GM19238 (cell line): ENCODE results near the gene ARMH2.
"Not testable (repeated sequence)": the region's sequence is repeated elsewhere in the genome, so short reads cannot be mapped to it uniquely, and the experiment has no call there.

ENCODE experiments used
- DNase-seq: peaks from one replicate; pipeline ENCODE4 v3.0.0; 2011; ENCODE audit warnings: low spot score; ENCODE audit not compliant: insufficient read length

ARMH2 gene

DNA sequence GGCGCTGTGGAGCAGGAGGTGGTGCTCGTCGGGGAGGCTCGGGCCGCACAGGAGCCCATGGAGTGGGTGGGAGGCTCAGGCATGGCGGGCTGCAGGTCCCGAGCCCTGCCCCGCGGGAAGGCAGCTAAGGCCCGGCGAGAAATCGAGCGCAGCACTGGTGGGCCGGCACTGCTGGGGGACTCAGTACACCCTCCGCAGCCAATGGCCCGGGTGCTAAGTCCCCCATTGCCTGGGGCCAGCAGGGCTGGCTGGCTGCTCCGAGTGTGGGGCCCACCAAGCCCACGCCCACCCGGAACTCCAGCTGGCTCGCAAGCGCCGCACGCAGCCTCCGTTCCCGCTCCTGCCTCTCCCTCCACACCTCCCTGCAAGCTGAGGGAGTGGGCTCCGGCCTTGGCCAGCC, 32.7 kb downstream of the ARMH2 start:
- not testable (repeated sequence) for DNase-seq

DNA sequence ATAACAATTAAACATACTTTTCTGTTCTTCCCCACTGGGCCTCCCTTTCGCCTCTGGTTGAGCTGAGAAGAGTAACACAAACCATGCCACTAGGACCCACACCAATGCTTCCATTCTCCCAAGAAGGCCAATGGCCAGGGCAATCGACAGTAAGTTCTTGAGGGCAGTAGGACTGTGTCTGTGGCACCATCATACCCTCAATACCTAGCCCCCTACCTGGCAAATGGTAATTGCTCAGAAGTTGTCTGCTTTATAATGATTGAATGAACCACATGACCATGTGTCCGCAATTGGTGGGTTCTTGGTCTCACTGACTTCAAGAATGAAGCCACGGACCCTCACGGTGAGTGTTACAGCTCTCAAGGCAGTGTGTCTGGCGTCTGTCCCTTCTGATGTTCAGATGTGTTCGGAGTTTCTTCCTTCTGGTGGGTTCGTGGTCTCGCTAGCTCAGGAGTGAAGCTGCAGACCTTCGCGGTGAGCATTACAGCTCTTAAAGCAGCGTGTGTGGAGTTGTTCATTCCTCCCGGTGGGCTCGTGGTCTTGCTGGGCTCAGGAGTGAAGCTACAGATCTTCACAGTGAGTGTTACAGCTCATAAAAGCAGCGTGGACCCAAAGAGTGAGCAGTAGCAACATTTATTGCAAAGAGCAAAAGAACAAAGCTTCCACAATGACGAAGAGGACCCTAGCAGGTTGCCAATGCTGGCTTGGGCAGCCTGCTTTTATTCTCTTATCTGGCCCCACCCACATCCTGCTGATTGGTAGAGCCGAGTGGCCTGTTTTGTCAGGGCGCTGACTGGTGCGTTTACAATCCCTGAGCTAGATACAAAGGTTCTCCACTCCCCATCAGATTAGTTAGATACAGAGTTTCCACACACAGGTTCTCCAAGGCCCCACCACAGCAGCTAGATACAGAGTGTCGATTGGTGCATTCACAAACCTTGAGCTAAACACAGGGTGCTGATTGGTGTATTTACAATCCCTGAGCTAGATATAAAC, 33.6 kb downstream of the ARMH2 start:
- not testable (repeated sequence) for DNase-seq

DNA sequence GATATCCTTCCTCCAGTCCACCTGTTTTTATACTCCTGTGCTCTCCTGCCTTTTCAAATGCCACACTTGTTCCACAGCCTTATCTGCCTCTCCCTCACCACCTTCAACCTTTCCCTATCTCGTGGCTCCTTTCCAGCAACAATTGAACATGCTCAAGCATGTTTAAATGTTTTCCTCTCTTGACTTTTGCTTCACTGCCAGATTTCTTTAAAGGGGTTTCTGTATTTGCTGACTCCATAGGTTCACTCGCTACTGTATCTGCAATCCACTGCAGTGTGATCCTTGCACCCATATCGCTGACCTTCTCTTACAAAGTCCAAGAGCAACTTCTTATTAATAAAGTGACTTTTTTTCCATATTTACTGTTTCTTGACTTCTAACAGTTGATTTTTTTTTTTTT, 35.1 kb downstream of the ARMH2 start:
- DNase-seq: no peak

DNA sequence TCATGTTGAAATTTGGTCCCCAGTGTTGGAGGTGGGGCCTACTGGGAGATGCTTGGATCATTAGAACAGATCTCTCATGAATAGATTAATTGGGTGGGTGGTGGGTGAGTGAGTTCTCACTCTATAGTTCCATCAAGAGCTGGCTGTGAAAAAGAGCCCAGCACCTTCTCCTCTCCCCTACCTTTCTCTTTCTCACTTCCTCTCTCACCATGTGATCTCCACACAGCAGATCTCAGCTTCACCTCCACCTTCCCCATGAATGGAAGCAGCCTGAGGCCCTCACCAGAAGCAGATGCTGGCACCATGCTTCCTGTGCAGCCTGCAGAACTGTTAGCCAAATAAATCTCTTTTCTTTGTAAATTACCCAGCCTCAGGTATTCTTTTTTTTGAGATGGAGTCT, 36.9 kb downstream of the ARMH2 start:
- DNase-seq: no peak

DNA sequence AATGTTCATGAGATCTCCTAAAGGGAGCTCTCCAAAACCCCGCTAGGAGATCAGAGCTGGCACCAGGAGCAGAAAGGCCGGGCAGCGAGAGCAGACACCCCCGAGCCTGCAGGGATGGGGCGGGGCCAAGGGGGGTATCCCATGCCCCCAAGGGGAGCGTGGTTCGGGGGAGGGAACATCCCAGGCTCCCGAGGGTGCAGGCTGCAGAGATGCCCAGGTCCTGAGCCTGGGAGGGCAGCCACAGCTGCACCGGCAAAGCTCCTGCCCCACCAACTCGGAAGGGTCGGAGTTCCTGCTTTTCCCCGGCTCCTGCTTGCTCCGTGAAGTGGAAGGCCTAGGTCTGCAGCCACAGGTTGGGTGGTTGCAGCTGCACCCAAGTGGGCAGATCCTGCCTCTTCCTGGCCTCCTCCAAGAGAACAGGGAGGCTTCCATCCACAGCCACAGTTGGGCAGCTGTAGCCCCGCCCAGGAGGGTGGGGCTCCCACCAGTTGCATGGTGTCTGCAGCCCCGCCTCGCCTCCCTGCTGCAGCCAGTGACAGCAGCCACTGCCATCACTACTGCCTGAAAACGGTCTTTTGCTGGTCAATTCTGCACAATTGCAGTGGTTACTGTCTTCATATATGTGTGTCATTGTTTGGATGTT, 37.4 kb downstream of the ARMH2 start:
- no peak for DNase-seq

DNA sequence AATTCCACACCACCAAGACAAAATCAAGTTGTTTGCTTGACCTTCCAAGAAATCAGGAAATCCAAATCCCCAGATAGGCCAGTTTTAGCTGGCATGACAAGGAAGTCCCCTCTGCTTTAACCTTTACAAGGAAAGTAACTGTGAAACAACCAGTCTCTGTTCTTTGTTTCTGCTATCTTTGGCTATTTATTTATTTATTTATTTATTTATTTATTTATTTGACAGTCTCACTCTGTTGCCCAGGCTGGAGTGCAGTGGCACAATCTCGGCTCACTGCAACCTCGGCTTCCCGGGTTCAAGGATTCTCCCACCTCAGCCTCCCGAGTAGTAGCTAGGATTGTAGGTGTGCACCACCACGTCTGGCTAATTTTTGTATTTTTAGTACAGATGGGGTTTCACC, 38.5 kb downstream of the ARMH2 start:
- DNase-seq: no peak

DNA sequence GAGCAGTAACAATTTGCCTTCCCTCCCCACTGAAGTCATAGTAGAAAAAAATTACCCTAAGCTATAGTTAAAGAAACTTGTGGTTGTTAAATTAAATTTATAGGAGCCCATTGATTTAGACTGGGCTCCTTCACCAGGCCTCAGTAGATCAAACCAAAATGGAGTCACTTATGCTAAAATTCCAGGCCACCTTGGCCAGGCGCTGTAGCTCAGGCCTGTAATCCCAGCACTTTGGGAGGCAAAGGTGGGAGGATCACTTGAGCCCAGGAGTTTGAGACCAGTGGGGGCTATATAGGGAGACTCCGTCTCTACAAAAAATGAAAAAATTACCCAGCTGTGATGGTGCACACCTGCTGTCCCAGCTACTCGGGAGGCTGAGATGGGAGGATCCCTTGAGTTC, 39.0 kb downstream of the ARMH2 start:
- DNase-seq: no peak

DNA sequence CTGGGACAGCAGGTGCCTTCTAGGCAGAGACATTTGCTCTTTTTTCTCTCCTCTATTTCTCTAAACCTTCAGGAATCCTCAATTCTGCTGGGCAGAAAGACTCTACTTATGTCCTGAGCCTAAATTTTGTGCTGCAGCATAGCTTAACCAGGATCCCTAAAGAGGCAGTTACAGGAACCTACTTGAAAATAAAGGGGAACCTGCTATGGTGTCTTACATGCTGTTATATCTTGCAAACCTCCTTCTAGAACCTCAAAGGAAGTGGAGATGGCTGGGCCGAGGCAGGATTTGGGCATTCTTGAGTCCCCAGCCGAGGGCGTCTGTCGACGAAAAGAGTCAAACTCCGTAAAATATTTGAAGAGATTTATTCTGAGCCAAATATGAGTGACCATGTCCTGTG, 41.1 kb downstream of the ARMH2 start:
- no peak for DNase-seq

DNA sequence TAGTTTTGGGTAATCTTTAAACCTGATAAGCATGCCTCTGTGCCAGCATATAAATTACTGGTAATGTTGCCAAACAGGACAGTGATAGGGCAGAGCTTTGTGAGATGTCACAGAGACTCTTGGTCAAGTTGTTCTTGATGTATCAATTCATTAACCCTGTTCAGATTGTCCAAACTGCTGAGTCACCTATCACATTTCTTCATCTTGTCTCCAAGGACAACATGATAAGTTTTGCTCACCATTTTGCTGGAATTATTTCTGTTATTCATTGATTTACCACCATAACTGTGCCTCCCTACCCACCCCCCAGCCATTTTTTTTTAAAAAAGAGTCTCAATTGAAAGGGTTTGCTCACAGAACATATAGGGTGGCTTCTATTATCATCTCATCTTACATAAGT, 43.4 kb downstream of the ARMH2 start:
- no peak for DNase-seq

DNA sequence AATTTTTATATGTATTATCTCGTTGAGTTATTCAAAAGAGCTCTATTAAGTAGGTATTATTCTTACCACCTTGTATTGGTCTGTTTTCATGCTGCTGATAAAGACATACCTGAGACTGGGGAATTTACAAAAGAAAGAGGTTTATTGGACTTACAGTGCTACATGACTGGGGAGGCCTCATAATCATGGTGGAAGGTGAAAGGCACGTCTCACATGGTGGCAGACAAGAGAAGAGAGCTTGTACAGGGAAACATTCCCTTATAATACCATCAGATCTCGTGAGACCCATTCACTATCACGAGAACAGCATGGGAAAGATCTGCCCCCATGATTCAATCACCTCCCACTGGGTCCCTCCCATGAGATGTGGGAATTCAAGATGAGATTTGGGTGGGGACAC, 44.3 kb downstream of the ARMH2 start:
- DNase-seq: not testable (repeated sequence)

DNA sequence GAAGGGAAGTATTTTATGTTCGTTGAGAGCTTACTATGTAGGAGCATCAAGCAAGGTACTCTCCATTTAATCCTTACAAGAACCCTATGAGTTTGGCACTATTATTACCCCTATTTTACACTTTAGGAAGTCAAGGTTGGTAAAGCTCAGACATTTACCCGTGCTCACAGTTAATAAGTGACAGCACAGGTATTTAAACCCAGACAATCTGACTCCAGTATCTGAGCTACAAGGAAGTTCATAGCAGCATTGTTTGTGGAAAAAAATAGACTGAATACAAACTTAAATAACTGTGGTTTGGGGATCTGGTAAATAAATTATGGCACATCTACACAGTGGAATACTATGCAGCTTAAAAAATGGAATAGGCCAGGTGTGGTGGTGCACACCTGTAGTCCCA, 45.2 kb downstream of the ARMH2 start:
- DNase-seq: no peak

DNA sequence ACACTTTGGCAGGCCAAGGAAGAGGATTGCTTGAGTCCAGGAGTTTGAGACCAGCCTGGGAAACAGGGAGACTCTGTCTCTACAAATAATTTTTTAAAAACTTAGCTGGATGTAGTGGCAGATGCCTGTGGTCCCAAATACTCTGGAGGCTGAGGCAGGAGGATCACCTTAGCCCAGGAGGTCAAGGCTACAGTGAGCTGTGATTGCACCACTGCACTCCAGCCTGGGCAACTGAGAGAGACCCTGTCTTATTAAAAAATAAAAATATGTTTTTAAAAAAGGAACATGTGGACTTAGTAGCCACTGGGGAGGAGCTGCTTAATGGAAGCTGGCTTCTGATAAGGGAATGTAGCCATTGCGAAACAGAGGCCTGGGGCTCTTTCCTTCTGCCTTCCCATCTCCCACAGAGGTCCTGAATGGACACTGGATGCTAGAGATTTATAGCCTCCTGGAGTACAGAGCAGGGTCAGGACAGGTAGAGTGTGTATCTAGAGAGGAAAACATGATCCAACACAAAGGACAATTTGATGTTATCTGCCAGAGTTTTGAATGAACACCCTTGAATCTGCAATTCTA, 45.7 kb downstream of the ARMH2 start:
- DNase-seq: no peak

DNA sequence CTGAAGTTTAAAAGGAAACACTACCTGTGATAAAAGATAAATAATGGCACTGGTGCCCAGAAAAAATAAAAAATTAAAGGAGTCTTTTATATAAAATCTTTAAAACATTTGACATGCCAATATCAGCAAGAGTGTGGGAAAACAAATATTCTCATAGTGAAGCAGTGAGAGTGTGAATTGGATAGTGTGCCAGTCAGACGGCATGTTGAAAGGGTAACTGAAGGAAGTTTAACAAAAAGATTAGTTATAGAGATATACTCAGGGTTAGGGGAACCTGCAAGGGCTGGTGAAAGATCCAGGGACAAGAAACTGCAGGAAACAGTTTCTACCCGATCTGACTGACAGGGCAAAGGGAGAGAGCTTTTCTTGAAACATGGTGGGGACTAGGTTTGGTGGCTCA, 46.2 kb downstream of the ARMH2 start:
- no peak for DNase-seq

DNA sequence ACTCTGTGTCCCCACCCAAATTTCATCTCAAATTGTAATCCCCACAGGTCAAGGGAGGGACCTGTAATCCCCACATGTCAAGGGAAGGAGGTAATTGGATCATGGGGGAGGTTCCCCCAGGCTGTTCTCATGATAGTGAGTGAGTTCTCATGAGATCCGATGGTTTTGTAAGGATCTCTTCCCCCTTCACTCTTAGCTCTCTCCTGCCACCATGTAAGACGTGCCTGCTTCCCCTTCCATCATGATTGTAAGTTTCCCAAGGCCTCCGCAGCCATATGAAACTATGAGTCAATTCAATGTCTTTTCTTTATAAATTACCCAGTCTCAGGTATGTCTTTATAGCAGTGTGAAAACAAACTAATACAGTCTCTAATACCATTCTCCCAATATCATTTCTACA, 47.8 kb downstream of the ARMH2 start:
- not testable (repeated sequence) for DNase-seq

DNA sequence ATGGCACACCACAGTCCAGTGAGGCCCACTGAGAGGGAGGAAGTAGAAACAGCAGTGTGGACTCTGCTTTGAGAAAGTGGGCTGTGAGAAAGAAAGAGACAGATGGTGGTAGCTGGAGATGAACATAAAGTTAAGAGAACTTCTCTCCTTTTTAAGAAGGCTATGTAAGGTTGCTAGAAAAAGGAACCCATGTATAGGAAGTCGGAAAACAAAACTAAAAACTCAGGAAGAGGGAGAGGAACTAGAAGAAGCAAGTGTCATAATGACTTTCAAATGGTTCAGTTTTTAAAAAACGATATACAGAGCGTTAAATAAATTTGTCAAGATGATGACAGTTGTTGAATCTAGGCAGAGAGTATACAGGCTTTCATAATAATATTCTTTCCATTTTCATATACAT, 49.4 kb downstream of the ARMH2 start:
- DNase-seq: no peak
